Activated CD8-positive, alpha-beta memory T cell treated with anti-CD3 and anti-CD28 coated beads for 36 hours (primary cell): ENCODE measurements around the gene DLGAP4. TPM values are rescaled to one million over a fixed set of nuclear protein-coding genes. Genes with fewer than 3 reads are reported as not detected.

Experiments used
- CTCF ChIA-PET: fragments of 350-600 bp; sonication (Branson Sonifier 250); formaldehyde crosslinking; loops from one replicate; lab custom pipeline; 2021; ENCODE audit warnings: antibody characterized with exemption; lab: Charles Lee
- POLR2A ChIA-PET: fragments of 350-600 bp; sonication (Branson Sonifier 250); formaldehyde crosslinking; loops from one replicate; lab custom pipeline; 2021; ENCODE audit warnings: antibody characterized with exemption; lab: Charles Lee
- total RNA-seq, 2 experiments: library from RNA; stranded (reverse); gene quantifications; one replicate each; pipeline ENCODE4 v1.2.3, GENCODE V29; 2021

DLGAP4 gene
- total RNA-seq, 2 experiments from 2014 or later = 12.0 to 15.1 TPM

GRCh38 chr20:36455972-36456625, 150.0 kb downstream of the DLGAP4 start:
- CTCF ChIA-PET = no interaction called here
- POLR2A ChIA-PET = no interaction called here

GRCh38 chr20:36460648-36461599, 154.8 kb downstream of the DLGAP4 start:
- CTCF ChIA-PET = no interaction called here

GRCh38 chr20:36461600-36462439, 155.7 kb downstream of the DLGAP4 start:
- ChIA-PET POLR2A (interaction anchor here (0.6 kb wide), 1 partner anchor 374 kb away, joined by 5 read pairs; no protein-coding TSS in a partner anchor), CTCF (no interaction called here)

More at GRCh38 chr20:36460648-36461599, 154.8 kb downstream of the DLGAP4 start:
- POLR2A ChIA-PET = interaction anchor here (0.6 kb wide), 1 partner anchor 374 kb away, joined by 5 read pairs; no protein-coding TSS in a partner anchor

GRCh38 chr20:36462440-36463211, 156.5 kb downstream of the DLGAP4 start:
- POLR2A ChIA-PET = interaction anchor here (0.6 kb wide), 1 partner anchor 633 kb away, joined by 3 read pairs; the partner anchor contains the start of gene RBL1

GRCh38 chr20:36463212-36464061, 157.3 kb downstream of the DLGAP4 start:
- ChIA-PET POLR2A (interaction anchor here (1.8 kb wide), 1 partner anchor 110 kb away, joined by 5 read pairs; the partner anchor contains the start of gene TGIF2), CTCF (interaction anchor here (1.0 to 1.9 kb wide), 3 partner anchors 29 to 132 kb away, joined by 3 to 5 read pairs (median 4); partner anchors contain the start of gene TGIF2)

More at GRCh38 chr20:36462440-36463211, 156.5 kb downstream of the DLGAP4 start:
- CTCF ChIA-PET = no interaction called here

- CTCF ChIA-PET = interaction anchor here (0.8 to 1.9 kb wide), 3 partner anchors 20 to 285 kb away, joined by 3 to 5 read pairs (median 3); no protein-coding TSS in a partner anchor
- POLR2A ChIA-PET = interaction anchor here (0.6 to 0.7 kb wide), 3 partner anchors 38 to 115 kb away, joined by 3 to 5 read pairs (median 4); no protein-coding TSS in a partner anchor
These were observed 159.3 kb downstream of the DLGAP4 start for GRCh38 chr20:36465109-36466080.

GRCh38 chr20:36466089-36466488, 159.9 kb downstream of the DLGAP4 start:
- ChIA-PET CTCF (interaction anchor here (1.1 kb wide), 1 partner anchor 19 kb away, joined by 3 read pairs; no protein-coding TSS in a partner anchor), POLR2A (interaction anchor here (0.6 kb wide), 2 partner anchors 37 to 52 kb away, joined by 3 to 5 read pairs; no protein-coding TSS in a partner anchor)

- ChIA-PET POLR2A (no interaction called here), CTCF (interaction anchor here (0.6 kb wide), 1 partner anchor 344 kb away, joined by 3 read pairs; no protein-coding TSS in a partner anchor)
These were observed 161.2 kb downstream of the DLGAP4 start for GRCh38 chr20:36467076-36467999.

- CTCF ChIA-PET = no interaction called here
- POLR2A ChIA-PET = no interaction called here
These were observed 162.2 kb downstream of the DLGAP4 start for GRCh38 chr20:36468149-36469000.

GRCh38 chr20:36469973-36470372, 163.8 kb downstream of the DLGAP4 start:
- ChIA-PET CTCF (no interaction called here), POLR2A (no interaction called here)

GRCh38 chr20:36471885-36472636, 165.9 kb downstream of the DLGAP4 start:
- ChIA-PET POLR2A (no interaction called here), CTCF (no interaction called here)

- ChIA-PET POLR2A (no interaction called here), CTCF (interaction anchor here (1.3 kb wide), 1 partner anchor 21 kb away, joined by 3 read pairs; no protein-coding TSS in a partner anchor)
These were observed 166.5 kb downstream of the DLGAP4 start for GRCh38 chr20:36472637-36473090.

- POLR2A ChIA-PET = no interaction called here
- CTCF ChIA-PET = interaction anchor here (1.3 kb wide), 1 partner anchor 20 kb away, joined by 3 read pairs; no protein-coding TSS in a partner anchor
These were observed 167.0 kb downstream of the DLGAP4 start for GRCh38 chr20:36473164-36473563.
